GM21367 (cell line): ENCODE results near the gene TOMM34.

ENCODE experiments used
- ATAC-seq: cut with Tn5 transposase; IDR thresholded peaks from one replicate; pipeline ENCODE4 v1.9.1; 2021; ENCODE audit not compliant: unreplicated experiment

Gene TOMM34

DNA sequence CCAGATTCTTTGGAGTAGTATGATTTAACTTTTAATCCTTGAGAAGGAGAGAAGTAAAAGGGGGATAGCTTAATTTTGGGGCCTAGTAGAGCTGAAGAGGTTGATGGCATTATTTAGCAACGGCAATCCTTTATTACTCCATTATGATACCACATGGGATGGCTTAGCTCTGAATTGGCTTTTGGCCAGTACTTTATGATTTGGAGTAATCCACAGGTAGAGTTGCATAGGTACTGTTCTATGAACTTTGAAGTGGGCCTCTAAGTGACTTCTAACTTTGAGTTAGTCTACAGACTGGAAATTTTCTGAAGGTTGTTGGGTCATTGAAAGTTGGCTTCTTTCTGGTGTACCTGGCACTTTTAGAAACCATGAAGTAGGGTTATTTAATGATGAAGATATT, 63.1 kb downstream of the TOMM34 start:
- no peak for ATAC-seq

DNA sequence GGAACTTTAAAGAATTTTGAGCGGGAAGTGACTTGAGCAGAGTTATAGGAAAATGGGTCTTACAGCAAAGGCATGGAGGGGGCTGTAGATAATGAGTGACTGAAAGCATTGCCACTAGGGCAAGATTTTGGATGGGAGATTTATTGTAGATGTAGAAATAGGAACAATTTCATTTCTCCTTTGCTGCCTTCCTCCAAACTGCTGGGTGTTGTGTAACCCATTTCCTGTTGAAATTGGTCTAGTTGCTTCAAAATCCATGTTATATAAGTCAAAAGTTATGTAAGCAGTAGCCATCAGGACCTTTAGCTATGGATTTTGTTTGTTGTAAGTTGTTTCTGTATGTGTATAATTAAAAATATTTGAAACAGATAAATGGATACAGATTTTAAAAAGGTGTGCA, 63.6 kb downstream of the TOMM34 start:
- ATAC-seq: no peak

DNA sequence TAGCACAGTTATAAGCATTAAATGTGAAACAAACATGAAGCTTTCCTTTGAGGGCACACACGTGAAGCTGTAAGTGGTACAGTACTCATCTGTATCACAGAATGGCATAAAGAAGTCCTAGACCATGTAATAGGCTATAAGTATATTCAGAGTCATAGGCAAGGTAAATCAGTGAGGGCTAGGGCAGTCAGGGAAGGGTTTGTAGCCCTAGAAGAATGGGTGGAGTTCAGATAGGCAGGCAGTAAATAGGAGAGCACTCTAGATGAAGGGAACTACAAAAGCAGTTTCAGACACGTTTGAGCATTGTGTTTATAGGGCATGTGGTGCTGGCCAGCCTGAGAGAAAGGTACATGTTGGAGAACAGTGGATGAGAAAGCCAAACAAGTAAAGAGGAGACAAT, 65.2 kb downstream of the TOMM34 start:
- no peak for ATAC-seq
